GM21381 (cell line): ENCODE data around the gene MAPK4.

Experiments used
- ATAC-seq: cut with Tn5 transposase; IDR thresholded peaks from one replicate; pipeline ENCODE4 v1.9.1; 2021; ENCODE audit warnings: mild to moderate bottlenecking, moderate library complexity; ENCODE audit not compliant: unreplicated experiment

The MAPK4 gene

DNA sequence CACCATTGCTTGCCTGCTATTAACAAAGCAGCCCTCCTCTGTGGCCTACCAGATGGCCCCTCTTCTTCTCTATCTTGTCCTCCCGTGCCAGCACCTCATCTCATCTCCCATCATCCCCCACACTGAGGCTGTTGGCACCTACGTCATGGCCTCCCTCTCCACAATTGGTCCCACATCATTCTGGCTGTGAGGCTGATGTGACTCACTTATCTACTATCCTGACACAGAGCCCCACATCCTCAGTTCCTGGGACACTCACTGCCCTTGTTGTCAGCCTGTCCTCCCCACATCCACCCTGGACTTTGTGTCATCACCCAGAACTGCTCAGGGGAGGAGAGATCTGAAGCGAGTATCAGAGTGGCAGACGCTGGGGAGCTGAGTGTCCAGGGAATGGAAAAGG lies 157.0 kb downstream of the MAPK4 start:
- ATAC-seq, result no peak

DNA sequence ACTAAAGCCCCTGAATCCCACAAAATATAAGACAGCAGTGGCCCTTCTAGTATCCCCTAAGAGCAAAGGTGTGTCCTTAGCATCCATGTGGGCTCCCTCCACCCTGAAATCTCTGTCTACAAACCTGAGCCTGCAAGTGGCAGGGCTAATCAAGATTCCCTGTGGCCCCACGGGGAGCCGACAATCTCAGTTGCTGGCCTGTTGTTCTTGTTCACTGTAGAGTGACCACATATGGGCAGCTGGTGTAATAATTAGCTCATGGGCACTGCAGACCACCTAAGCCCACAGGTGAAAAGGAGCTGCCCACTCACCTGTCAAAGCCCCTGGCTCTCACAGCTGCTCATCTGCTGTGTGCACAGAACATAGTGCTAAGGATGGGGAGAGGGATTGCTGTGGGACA lies 157.7 kb downstream of the MAPK4 start:
- no peak for ATAC-seq

DNA sequence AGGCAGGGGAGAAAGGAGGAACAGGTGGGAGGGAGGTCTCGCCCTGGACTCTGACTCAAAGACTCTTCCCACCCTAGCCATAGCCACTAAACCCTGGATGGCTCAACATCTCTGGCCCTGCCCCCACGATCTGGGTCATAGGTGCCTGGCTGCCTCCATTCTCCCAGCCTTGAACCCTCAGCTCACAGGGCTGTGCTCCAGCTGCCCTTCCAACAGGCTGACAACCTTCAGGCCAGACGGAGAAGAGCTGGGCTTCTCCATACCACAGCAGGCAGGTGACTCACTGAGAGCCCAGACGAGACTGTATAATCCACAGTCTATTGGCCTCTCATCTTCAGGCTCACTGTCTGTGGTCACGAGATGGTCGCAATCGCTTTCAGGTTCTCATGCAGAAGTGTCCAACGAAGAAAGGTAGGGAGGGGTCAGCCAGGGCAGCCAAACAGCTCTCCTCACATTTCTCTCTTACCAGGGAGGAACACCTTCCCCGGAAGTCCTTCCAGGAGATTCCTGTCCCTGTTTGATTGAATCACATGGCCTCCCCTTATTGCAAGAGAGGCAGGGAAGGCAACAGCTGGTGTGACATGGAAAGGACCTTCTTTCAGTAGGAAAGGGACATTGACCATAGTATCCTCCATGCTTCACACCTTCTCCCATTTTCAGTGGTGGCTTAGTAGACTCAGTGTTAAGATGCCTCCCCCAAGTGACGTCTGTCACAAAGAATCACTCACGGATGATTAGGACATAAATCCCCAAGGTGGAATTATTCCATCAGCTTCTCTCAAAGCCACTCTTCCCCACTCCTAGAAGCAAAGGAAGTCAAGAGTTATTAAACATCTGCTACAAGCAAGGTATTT lies 159.8 kb downstream of the MAPK4 start:
- ATAC-seq, result no peak

DNA sequence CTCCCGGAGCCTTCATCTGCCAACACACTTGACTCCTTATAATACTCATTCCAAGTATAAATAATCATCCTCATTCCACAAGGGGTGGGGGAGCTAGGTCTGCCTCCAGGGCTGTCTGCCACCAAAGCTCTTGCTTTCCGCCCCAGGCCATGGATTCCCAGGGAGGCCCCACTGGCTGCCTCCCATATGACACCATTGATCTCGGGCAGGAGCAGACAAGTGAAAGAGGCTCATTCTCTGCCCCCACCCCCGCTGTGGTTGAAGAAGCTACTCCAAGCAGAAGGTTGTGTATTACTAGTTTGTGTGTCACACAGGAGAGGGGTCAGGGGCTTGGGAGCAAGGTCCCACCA lies 160.4 kb downstream of the MAPK4 start:
- ATAC-seq, result no peak

DNA sequence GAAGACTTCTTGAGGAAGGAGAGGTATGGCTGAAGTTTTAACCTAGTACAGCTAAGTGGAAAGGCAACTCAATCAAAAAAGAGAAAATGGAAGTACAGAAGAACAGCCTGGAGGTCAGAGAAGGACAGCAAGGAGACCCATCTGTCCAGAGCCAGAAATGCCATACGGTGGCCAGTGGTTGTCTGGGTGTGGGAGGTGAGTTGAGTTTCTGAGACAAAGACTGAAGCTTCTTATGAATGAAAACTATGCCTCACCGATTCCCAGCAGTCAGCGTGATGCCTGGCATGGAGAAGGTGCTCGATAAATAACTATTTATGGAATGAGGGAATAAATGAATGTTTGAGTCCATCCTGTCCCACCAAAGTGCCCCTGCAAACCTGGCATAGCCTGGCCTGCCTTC lies 161.1 kb downstream of the MAPK4 start:
- ATAC-seq, result no peak

DNA sequence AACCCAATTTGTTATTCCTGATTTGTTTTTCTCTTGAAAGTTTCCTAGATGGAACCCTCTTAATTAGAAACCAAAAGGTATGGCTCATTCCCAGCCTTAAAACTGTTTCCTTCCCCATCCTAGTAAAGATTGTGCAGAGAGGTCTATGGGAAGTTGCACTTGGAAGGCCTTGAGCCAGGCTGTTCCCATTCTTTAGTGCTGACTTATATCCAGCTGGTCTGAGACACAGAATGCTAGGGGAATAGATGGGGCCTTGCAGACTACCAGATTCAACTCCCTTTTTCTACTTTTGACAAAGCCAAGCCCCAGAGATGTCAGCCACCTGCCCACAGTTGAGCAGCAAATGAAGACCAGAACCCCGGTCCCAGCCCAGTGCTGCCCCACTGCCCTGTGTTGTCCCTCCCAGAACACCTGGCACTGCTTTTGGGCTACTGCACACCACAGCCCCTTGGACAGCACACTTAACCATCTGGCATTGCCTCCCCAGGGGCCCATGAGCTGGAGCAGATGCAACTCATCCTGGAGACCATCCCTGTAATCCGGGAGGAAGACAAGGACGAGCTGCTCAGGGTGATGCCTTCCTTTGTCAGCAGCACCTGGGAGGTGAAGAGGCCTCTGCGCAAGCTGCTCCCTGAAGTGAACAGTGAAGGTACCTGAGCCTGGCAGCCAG lies 161.7 kb downstream of the MAPK4 start:
- ATAC-seq, result no peak

DNA sequence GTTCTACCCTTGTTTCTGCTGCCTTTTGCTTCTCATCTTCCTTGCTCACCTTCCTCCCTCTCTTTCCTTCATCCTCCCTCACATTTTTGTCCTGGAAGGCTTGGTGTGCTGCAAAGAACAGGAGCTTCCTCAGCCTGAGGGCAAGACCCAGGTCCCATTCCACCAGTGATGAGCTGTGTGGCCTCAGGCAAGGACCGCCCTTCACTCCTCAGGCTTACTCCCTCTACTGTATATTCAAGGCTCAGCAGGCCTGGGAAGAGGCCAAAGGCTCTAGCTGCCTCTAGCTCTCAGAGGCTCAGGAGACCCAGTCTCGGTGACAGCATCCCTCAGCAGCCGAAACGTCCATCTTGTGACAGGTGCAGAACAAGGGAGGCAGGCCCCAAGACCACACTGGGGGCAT lies 162.4 kb downstream of the MAPK4 start:
- no peak for ATAC-seq

DNA sequence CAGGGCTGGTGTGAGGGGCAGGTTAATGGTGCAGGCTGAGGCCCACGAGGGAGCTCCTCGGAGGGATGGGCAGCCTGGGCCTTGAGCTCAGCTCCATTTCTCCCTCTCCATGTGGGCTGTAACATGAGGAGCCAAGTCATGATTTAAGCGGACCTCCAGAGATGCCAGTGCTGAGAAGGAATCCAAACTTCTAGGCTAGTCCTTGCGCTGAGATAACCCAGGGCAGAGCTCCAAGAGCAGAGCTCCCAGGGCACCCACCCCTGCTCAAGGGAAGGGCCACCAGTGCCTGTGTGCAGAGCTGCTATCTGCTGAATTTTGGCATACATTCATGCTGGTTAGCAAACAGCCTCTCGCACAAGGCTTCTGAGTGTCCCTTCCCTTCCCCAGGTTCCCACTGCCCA lies 164.9 kb downstream of the MAPK4 start:
- no peak for ATAC-seq

DNA sequence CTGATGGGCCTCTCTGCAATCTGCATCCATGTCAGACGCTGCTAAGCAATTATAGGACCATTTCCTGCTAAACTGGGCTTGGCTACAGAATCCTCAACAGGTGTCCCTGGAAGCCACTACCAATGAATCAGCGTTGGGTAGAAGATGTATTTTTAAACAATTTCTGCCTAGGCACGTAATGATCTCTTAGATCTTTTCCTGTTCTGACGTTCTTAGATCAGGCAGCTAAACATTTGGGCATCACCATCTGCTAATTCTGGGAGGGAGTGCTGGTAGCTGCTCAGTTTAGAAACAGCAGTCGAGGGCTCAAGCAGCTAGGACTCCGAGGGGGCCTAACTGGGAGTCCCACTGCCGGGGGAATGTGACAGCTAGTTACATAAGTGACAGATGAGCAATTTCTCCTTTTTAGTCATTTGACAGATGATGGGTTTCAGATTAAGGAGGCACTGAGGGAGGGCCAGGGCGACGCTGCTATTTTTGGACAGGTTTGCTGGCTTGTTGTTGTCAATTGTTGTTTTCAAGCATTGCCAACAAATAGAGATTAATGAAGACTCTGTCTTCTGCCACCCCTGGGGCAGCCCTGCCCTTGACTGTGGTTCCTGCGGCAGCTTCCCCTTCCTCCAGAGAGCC lies 167.2 kb downstream of the MAPK4 start:
- ATAC-seq, result peak; percentile 80

DNA sequence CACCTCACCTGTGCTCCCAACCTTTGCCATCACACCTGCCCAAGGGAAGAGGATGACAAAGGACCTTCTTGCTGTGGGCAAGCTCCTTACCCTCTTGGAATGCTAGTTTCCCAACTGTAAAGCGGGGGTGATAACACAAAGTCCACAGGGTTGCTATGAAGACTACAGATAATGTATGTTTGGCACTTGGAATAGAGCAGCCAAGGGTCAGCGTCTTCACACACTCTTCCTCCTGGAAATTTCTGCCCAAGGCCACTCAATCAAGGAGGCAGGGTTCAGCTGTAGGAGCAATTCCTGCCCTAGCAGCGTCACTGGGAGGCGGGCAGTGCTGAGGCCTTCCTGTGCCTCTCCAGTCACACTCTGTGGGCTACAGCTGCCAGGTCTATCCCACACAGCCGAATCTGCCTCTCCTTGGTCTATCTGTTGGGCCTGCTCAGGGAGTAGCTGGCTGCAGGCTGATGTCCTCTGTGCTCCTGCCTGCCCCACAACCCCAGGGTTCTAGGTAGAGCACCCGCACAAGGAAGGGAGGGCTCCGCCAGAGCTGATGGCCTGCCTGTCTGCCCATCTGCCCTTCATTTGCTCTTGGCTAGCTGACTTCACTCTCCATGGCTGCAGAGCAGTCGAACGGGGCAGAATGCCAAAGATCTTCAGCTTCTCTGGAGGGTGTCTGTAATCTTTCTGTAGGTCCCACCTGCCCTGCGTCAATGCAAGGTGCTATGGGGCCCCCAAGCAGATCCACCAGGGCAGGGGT lies 168.0 kb downstream of the MAPK4 start:
- ATAC-seq, result no peak

DNA sequence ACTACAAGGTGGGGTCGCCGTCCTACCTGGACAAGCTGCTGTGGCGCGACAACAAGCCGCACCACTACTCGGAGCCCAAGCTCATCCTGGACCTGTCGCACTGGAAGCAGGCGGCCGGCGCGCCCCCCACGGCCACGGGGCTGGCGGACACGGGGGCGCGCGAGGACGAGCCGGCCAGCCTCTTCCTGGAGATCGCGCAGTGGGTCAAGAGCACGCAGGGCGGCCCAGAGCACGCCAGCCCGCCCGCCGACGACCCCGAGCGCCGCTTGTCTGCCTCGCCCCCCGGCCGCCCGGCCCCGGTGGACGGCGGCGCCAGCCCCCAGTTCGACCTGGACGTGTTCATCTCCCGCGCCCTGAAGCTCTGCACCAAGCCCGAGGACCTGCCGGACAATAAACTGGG lies 169.5 kb downstream of the MAPK4 start:
- ATAC-seq, result no peak

DNA sequence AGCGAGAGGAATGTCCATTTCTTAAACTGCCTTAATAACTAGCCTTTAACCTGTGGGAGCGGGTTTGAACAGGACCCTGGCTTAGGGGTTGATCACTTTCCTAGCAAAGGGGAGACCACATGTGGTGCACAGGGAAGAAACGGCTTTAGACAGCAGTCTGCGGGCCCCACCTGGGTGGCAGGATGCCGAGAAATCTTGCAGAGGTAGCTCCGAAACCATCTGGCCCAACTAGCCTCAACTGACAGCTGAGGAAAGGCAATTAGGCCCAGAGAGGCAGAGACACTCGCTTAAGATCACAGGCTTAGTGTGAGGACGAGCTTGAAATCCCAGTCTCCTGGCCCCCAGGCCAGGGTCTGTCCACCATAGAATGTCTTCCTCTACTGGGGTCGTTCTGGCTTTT lies 170.1 kb downstream of the MAPK4 start:
- ATAC-seq, result no peak

DNA sequence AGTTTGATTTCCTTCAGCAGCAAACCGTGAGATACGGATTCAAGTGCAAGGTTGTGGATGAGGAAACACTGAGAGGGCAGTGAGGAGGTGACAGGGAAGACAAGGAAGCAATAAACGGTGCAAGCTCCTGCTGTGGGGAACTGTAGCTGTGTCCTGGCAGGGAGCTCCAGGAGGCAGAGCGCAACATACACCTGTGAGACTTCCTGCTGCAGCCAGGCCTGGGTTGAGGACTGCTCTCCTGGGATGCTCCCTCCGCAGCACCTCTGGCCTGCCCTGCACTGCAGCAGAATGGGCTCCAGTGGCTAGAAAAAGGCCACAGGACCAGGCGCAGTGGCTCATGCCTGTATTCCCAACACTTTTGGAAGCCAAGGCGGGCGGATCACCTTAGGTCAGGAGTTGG lies 174.5 kb downstream of the MAPK4 start:
- no peak for ATAC-seq

DNA sequence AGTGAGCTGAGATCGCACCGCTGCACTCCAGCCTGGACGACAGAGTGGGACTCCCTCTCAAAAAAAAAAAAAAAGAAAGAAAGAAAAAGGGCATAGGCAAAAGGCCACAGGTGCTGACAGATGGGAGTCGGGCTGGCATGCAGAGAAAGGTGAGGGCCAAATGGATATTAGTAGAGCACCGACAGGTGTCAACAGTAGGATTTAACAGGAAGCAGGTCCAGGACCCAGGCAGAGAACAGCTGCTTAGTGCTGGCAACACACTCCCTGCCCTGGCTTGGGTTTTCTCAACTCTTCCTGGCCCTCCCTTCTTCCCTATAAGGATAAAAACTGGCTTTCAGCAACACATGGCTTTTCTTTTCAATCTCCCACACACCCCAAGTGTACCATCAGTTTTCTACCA lies 175.0 kb downstream of the MAPK4 start:
- ATAC-seq, result no peak

DNA sequence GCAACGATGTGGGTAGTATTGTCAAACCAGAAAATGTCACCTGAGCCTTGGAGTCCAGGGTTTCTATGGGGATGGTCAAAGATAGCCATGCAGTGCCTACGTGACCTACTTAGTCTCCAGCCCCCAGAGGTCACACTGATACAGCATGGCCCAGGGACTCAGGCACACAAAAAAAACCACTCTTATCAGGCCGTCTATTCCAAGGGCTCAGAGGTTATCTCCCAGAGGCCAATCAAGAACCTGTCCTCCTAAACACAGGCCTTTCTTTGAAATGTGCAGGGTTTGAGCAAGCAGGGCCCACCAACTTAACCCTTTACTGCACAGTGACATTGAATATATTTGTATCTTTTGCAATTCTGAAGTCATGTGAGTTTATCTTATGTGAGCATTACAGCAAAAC lies 177.2 kb downstream of the MAPK4 start:
- ATAC-seq, result no peak

DNA sequence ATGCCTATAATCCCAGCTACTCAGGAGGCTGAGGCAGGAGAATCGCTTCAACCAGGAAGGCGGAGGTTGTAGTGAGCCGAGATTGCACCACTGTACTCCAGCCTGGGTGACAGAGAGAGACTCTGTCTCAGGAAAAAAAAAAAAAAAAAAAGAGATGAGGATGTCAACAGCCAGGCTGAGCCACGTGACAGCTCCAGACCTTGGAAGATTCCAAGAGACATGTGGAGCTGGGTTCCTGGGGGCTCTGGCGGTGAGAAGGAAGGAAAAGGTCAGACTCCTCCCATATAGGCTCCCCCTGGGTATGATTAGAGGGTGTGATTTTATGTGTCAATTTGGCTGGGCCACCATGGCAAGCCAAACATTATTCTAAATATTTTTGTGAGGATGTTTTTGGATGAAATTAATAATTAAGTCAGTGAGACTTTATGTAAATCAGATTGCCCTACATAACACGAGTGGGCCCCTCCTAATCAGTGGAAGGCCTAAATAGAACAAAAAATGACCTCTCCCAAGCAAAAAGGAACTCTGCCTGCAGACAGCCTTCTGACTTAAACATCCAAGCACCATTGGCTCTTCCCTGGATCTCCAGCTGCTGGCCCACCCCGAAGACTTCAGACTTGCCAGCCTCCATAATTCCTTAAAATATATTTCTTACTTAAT lies 178.3 kb downstream of the MAPK4 start:
- no peak for ATAC-seq

DNA sequence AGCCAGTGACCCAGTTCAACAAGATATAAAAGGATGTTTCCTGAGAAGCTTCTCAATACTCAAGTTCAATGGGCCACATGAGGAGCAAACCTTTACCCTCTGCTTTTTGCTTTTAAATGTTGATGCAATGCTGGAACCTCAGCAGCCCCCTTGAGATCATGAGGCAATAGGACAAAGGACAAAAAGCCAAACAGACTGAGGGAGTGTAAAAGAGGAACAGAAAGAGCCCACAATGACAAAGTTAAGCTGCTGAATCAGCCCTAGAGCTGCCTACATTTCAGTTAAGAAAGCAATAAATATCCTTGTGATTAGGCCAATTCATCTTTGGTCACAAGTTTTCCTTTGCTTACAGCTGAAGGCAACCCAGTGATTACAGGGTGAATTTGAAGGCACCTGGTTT lies 183.1 kb downstream of the MAPK4 start:
- ATAC-seq, result no peak

DNA sequence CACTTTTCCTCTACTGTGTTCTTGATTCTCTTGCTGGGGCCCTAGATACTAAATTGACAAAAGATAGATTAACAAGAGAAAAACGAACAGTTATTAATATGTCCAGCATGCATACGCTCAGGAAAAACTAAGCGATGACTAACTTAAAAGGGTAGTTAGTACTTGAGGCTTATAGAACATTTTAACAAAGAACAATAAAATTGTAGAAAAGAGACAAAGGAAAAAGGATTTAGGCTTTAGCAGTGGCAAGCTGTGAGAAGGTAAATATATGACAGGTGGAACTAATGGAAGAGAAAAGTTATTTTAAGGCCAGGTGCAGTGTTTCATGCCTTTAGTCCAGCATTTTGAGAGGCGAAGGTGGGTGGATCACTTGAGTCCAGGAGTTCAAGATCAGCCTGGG lies 184.4 kb downstream of the MAPK4 start:
- ATAC-seq, result no peak

DNA sequence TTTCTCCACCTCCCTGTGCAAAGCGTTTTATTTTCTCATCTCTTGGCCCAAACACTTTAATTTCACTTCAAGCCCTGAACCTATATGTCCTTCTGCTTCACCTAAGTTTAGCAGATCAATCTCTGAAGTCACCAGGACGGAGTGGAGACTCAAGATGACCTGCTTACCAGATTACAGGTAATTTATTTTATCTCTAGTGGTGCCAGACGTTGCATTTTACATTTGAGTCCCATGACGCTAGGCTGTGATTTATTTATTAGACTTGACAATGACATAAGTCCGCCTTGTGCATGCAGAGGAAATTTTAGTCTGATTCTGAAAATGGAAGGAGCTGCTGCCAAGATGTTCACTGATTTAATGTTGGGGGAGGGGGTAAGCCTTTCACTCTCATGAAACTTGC lies 186.1 kb downstream of the MAPK4 start:
- no peak for ATAC-seq

DNA sequence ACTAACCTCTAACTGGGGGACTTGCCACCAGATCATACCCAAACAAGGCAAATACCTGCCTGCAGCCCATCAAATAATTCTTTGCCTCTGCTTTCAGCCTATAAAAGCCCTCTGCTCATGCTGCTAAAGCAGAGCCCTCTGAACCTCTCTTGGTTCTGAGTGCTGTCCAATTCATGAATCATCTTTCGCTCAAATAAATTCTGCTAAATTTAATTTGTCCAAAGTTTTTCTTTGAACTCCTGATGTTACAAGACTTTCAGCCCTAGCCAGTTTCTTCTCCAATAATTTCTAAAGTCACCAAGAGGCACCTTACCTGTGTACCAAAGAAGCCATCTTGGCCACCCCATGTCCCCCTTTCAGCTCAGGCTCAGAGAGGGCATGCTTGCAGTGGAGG lies 188.0 kb downstream of the MAPK4 start:
- ATAC-seq, result no peak
